Measurements from ENCODE around the gene SLC28A1.

- TF ChIP-seq CTCF (IDR thresholded peaks at IDR 0.05 in 4 of 5, conservative IDR thresholded peaks at IDR 0.05 in 1 of 5) (no peak), POLR2A (IDR thresholded peaks at IDR 0.05) (no peak)
Measured at GRCh38 chr15:84847382-84847781, 37.1 kb upstream of the SLC28A1 start.

All from gastrocnemius medialis (tissue), 4 donors.